Measurements from ENCODE around the gene PRKAA2.

DNA sequence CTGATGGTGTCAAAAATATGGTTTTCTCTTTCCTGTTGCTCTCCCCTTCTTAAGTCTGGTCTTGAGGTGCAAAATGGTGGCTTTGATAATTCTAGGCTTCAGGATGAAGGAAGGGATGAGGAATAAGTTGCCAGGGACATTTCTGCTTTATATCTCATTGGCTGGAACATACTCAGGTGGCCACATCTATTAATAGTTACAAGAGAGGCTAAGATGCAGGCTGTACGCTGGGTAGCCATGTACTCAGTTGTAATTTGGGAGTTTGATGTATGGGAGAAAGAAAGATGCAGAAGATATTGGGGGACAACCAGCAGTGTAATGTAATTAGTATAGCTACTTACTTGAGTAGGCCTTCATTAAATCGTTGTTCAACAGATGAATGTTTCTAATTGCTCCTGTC is 25.2 kb downstream of the PRKAA2 start:
- TF ChIP-seq, protein P1, sequence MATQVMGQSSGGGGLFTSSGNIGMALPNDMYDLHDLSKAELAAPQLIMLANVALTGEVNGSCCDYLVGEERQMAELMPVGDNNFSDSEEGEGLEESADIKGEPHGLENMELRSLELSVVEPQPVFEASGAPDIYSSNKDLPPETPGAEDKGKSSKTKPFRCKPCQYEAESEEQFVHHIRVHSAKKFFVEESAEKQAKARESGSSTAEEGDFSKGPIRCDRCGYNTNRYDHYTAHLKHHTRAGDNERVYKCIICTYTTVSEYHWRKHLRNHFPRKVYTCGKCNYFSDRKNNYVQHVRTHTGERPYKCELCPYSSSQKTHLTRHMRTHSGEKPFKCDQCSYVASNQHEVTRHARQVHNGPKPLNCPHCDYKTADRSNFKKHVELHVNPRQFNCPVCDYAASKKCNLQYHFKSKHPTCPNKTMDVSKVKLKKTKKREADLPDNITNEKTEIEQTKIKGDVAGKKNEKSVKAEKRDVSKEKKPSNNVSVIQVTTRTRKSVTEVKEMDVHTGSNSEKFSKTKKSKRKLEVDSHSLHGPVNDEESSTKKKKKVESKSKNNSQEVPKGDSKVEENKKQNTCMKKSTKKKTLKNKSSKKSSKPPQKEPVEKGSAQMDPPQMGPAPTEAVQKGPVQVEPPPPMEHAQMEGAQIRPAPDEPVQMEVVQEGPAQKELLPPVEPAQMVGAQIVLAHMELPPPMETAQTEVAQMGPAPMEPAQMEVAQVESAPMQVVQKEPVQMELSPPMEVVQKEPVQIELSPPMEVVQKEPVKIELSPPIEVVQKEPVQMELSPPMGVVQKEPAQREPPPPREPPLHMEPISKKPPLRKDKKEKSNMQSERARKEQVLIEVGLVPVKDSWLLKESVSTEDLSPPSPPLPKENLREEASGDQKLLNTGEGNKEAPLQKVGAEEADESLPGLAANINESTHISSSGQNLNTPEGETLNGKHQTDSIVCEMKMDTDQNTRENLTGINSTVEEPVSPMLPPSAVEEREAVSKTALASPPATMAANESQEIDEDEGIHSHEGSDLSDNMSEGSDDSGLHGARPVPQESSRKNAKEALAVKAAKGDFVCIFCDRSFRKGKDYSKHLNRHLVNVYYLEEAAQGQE (IDR thresholded peaks at IDR 0.05; ENCODE audit: insufficient read depth in 1 of 2, low read depth in 2 of 2, low read length in 2 of 2), result no peak
- TF ChIP-seq TAF1 (IDR thresholded peaks at IDR 0.05; ENCODE audit: borderline replicate concordance, insufficient read depth, low read length) (no peak), POLR2AphosphoS5 (IDR thresholded peaks at IDR 0.05; ENCODE audit: low read depth, low read length) (no peak)

All from PFSK-1 (cell line).